HepG2 (cell line): Measurements from ENCODE around the gene RBM34. TPM values are rescaled to one million over a fixed set of nuclear protein-coding genes. Genes with fewer than 3 reads are reported as not detected.
A peak's percentile ranks its signal among the peaks of the same experiment; 100 is the strongest.

ENCODE experiments used
- BORCS8-MEF2B ChIP-seq: sonication (generic); formaldehyde crosslinking; IDR thresholded peaks from 2 replicates; pipeline ENCODE4 v1.8.0; 2022; ENCODE audit warnings: mild to moderate bottlenecking, missing genetic modification reagents
- CAMTA2 ChIP-seq: sonication (generic); formaldehyde crosslinking; IDR thresholded peaks from 2 replicates; pipeline ENCODE4 v1.4.0; 2020; ENCODE audit warnings: mild to moderate bottlenecking, missing genetic modification reagents, borderline replicate concordance
- CBFB ChIP-seq: sonication (generic); formaldehyde crosslinking; IDR thresholded peaks from 2 replicates; pipeline ENCODE4 v1.4.0; 2020; ENCODE audit warnings: missing genetic modification reagents
- CC2D1A ChIP-seq: sonication (generic); formaldehyde crosslinking; IDR thresholded peaks from 2 replicates; pipeline ENCODE4 v1.8.1; 2023; ENCODE audit warnings: mild to moderate bottlenecking, missing genetic modification reagents
- DNMT3B ChIP-seq: conservative IDR thresholded peaks from 2 replicates; pipeline ENCODE4 v1.6.1; 2016; ENCODE audit warnings: missing biosample characterization, control low read depth
- DR1 ChIP-seq: sonication (generic); formaldehyde crosslinking; IDR thresholded peaks from 2 replicates; pipeline ENCODE4 v1.8.0; 2021; ENCODE audit warnings: mild to moderate bottlenecking, missing genetic modification reagents, inconsistent platforms
- FOXC1 ChIP-seq: sonication (generic); formaldehyde crosslinking; IDR thresholded peaks from 2 replicates; pipeline ENCODE4 v1.8.0; 2022; ENCODE audit warnings: mild to moderate bottlenecking, missing genetic modification reagents, borderline replicate concordance
- HMGA1 ChIP-seq: sonication (generic); formaldehyde crosslinking; conservative IDR thresholded peaks from 2 replicates; pipeline ENCODE4 v1.4.0; 2020; ENCODE audit warnings: missing genetic modification reagents
- HOXA7 ChIP-seq: sonication (generic); formaldehyde crosslinking; IDR thresholded peaks from 2 replicates; pipeline ENCODE4 v1.8.1; 2022; ENCODE audit warnings: mild to moderate bottlenecking, missing genetic modification reagents, moderate library complexity
- MAF1 ChIP-seq: sonication (generic); formaldehyde crosslinking; IDR thresholded peaks from 2 replicates; pipeline ENCODE4 v1.5.0; 2020; ENCODE audit warnings: missing genetic modification reagents, borderline replicate concordance
- NBN ChIP-seq: fragments of 450-650 bp; conservative IDR thresholded peaks from 2 replicates; pipeline ENCODE4 v1.6.1; 2017
- SIN3B ChIP-seq: fragments of 150-350 bp; IDR thresholded peaks from 2 replicates; pipeline ENCODE4 v1.6.1; 2014; ENCODE audit warnings: low read length
- SRSF1 ChIP-seq: fragments of 200-400 bp; formaldehyde crosslinking; optimal IDR thresholded peaks from 2 replicates; pipeline ENCODE3; 2017; ENCODE audit warnings: mild to moderate bottlenecking, low read depth, low read length, moderate library complexity
- TBX2 ChIP-seq: sonication (generic); formaldehyde crosslinking; IDR thresholded peaks from 2 replicates; pipeline ENCODE4 v1.5.0; 2020; ENCODE audit warnings: missing genetic modification reagents, mild to moderate bottlenecking, borderline replicate concordance
- ZBTB21 ChIP-seq: sonication (generic); formaldehyde crosslinking; IDR thresholded peaks from 2 replicates; pipeline ENCODE4 v1.4.0; 2020; ENCODE audit warnings: missing genetic modification reagents
- ZNF20 ChIP-seq: sonication (generic); formaldehyde crosslinking; IDR thresholded peaks from 2 replicates; pipeline ENCODE4 v1.4.0; 2020; ENCODE audit warnings: mild to moderate bottlenecking, moderate library complexity, missing genetic modification reagents
- ZNF256 ChIP-seq: sonication (generic); formaldehyde crosslinking; conservative IDR thresholded peaks from 2 replicates; pipeline ENCODE4 v1.4.0; 2020; ENCODE audit warnings: missing genetic modification reagents
- ZSCAN29 ChIP-seq: sonication (generic); formaldehyde crosslinking; conservative IDR thresholded peaks from 2 replicates; pipeline ENCODE4 v1.4.0; 2020; ENCODE audit warnings: mild to moderate bottlenecking, missing genetic modification reagents
- polyA plus RNA-seq, 8 experiments: library from polyadenylated mRNA; depleted of rRNA in 3 of 8; stranded (reverse) in 7 of 8; unstranded in 1 of 8; fragments of >200 nt; fragmentation: Illumina TruSeq in 4 of 8; extraction: Trizol in 4 of 8; gene quantifications; 2 replicates each; pipeline versions ENCODE4 v1.2.1 to v1.2.3, GENCODE V29; 2011 to 2016; ENCODE audit warnings: low read depth in 4 of 8, missing spikeins in 1 of 8, mixed read lengths in 1 of 8; ENCODE audit not compliant: insufficient read depth in 1 of 8
- total RNA-seq, 5 experiments: library from RNA; depleted of rRNA; stranded (reverse); fragments of >200 nt; fragmentation: Illumina TruSeq; extraction: Trizol; gene quantifications; 2 replicates each; pipeline ENCODE4 v1.2.3, GENCODE V29; 2016; ENCODE audit warnings: low read depth in 1 of 5
- TF ChIP-seq, protein P1 (sequence below): sonication (generic); formaldehyde crosslinking; IDR thresholded peaks from 2 replicates; pipeline ENCODE4 v1.5.0; 2020; ENCODE audit warnings: mild to moderate bottlenecking, missing genetic modification reagents
- TF ChIP-seq, protein P2 (sequence below): sonication (generic); formaldehyde crosslinking; conservative IDR thresholded peaks from 2 replicates; pipeline ENCODE4 v1.5.0; 2020; ENCODE audit warnings: missing genetic modification reagents
- TF ChIP-seq, protein P3 (sequence below): sonication (generic); formaldehyde crosslinking; IDR thresholded peaks from 2 replicates; pipeline ENCODE4 v1.5.1; 2020; ENCODE audit warnings: mild to moderate bottlenecking, moderate library complexity, missing genetic modification reagents
- TF ChIP-seq, protein P4 (sequence below): sonication (generic); formaldehyde crosslinking; IDR thresholded peaks from 2 replicates; pipeline ENCODE4 v1.9.0; 2021; ENCODE audit warnings: missing genetic modification reagents, borderline replicate concordance

RBM34 gene
- total and polyA plus RNA-seq, 2 of the 13 experiments (the other 11 are each of a cell fraction or from before 2014, with no cell fraction given): 34.7 to 73.0 TPM

DNA sequence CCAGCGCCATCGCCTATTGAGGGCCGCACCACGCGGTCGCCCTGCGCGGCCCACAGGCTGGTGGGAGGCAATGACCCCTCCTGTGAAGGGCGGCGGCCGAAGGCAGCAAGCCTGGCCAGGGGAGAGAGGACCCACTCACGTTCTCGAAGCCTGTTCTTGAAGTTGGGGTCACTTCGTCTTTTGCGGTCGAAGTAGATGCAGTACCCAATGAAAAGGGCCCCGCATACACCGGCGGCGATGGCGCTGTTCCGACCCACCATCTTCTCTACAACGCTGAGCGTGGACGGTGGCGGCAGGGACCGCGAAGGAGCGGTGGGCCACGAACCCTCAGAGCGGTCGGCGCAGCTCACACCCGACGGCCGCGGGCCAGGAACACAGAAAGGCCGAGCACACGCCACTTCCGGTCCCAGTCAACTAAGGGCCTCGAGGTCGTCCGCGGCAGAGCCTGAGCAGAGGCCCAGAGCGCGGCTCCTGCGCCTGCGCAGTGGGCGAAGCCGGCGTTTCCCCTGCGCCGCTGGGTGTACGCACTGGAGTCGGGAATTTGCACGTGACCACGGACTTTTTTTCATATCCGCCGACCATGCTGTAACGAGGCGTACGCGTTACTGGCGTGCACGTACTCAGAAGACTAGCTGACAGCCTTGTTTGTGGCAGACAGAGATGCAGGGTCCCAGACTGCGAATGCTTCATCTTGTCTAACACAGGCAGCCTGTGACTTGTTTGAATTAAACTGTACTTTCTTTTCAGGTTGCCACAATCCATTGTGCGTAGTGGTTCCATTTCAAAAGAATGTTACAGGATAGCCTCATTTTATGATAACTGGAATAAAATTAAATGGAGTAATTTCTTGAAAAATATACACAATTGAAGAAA lies 32.4 kb downstream of the RBM34 start, which contains the start of gene TOMM20 (continued):
- TF ChIP-seq TBX2 (CRISPR knock-in tag) (peak; percentile 95), CAMTA2 (CRISPR knock-in tag) (no peak; the same call in none of the 2 replicates), SRSF1 (no peak), CC2D1A (CRISPR knock-in tag) (no peak), ZBTB21 (CRISPR knock-in tag) (no peak), SIN3B (no peak), FOXC1 (peak; percentile 86), BORCS8-MEF2B (CRISPR knock-in tag) (peak; percentile 85), HOXA7 (no peak), ZSCAN29 (no peak), DNMT3B (CRISPR knock-in tag) (no peak; the same call in none of the 2 replicates), HMGA1 (CRISPR knock-in tag) (no peak), DR1 (CRISPR knock-in tag) (peak; percentile 92), ZNF20 (CRISPR knock-in tag) (no peak), ZNF256 (peak; percentile 91; the same call in 1 of the 2 replicates), NBN (no peak), CBFB (CRISPR knock-in tag) (no peak; the same call in 1 of the 2 replicates), MAF1 (peak; percentile 91; the same call in 1 of the 2 replicates)
- TF ChIP-seq, protein P1, sequence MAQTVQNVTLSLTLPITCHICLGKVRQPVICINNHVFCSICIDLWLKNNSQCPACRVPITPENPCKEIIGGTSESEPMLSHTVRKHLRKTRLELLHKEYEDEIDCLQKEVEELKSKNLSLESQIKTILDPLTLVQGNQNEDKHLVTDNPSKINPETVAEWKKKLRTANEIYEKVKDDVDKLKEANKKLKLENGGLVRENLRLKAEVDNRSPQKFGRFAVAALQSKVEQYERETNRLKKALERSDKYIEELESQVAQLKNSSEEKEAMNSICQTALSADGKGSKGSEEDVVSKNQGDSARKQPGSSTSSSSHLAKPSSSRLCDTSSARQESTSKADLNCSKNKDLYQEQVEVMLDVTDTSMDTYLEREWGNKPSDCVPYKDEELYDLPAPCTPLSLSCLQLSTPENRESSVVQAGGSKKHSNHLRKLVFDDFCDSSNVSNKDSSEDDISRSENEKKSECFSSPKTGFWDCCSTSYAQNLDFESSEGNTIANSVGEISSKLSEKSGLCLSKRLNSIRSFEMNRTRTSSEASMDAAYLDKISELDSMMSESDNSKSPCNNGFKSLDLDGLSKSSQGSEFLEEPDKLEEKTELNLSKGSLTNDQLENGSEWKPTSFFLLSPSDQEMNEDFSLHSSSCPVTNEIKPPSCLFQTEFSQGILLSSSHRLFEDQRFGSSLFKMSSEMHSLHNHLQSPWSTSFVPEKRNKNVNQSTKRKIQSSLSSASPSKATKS (CRISPR knock-in tag): peak; percentile 64; the same call in 1 of the 2 replicates
- TF ChIP-seq, protein P2, sequence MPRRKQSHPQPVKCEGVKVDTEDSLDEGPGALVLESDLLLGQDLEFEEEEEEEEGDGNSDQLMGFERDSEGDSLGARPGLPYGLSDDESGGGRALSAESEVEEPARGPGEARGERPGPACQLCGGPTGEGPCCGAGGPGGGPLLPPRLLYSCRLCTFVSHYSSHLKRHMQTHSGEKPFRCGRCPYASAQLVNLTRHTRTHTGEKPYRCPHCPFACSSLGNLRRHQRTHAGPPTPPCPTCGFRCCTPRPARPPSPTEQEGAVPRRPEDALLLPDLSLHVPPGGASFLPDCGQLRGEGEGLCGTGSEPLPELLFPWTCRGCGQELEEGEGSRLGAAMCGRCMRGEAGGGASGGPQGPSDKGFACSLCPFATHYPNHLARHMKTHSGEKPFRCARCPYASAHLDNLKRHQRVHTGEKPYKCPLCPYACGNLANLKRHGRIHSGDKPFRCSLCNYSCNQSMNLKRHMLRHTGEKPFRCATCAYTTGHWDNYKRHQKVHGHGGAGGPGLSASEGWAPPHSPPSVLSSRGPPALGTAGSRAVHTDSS (CRISPR knock-in tag): no peak
- TF ChIP-seq, protein P3, sequence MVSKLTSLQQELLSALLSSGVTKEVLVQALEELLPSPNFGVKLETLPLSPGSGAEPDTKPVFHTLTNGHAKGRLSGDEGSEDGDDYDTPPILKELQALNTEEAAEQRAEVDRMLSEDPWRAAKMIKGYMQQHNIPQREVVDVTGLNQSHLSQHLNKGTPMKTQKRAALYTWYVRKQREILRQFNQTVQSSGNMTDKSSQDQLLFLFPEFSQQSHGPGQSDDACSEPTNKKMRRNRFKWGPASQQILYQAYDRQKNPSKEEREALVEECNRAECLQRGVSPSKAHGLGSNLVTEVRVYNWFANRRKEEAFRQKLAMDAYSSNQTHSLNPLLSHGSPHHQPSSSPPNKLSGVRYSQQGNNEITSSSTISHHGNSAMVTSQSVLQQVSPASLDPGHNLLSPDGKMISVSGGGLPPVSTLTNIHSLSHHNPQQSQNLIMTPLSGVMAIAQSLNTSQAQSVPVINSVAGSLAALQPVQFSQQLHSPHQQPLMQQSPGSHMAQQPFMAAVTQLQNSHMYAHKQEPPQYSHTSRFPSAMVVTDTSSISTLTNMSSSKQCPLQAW: peak; percentile 66
- TF ChIP-seq, protein P4, sequence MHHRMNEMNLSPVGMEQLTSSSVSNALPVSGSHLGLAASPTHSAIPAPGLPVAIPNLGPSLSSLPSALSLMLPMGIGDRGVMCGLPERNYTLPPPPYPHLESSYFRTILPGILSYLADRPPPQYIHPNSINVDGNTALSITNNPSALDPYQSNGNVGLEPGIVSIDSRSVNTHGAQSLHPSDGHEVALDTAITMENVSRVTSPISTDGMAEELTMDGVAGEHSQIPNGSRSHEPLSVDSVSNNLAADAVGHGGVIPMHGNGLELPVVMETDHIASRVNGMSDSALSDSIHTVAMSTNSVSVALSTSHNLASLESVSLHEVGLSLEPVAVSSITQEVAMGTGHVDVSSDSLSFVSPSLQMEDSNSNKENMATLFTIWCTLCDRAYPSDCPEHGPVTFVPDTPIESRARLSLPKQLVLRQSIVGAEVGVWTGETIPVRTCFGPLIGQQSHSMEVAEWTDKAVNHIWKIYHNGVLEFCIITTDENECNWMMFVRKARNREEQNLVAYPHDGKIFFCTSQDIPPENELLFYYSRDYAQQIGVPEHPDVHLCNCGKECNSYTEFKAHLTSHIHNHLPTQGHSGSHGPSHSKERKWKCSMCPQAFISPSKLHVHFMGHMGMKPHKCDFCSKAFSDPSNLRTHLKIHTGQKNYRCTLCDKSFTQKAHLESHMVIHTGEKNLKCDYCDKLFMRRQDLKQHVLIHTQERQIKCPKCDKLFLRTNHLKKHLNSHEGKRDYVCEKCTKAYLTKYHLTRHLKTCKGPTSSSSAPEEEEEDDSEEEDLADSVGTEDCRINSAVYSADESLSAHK (CRISPR knock-in tag): no peak
